Measurements from ENCODE around the gene CALR. TPM values are rescaled to one million over a fixed set of nuclear protein-coding genes. Genes with fewer than 3 reads are reported as not detected.
"Not testable (repeated sequence)": the region's sequence is repeated elsewhere in the genome, so short reads cannot be mapped to it uniquely, and the experiment has no call there.

CALR gene
- total RNA-seq, 1 donor from 2014 or later, result 984 TPM

DNA sequence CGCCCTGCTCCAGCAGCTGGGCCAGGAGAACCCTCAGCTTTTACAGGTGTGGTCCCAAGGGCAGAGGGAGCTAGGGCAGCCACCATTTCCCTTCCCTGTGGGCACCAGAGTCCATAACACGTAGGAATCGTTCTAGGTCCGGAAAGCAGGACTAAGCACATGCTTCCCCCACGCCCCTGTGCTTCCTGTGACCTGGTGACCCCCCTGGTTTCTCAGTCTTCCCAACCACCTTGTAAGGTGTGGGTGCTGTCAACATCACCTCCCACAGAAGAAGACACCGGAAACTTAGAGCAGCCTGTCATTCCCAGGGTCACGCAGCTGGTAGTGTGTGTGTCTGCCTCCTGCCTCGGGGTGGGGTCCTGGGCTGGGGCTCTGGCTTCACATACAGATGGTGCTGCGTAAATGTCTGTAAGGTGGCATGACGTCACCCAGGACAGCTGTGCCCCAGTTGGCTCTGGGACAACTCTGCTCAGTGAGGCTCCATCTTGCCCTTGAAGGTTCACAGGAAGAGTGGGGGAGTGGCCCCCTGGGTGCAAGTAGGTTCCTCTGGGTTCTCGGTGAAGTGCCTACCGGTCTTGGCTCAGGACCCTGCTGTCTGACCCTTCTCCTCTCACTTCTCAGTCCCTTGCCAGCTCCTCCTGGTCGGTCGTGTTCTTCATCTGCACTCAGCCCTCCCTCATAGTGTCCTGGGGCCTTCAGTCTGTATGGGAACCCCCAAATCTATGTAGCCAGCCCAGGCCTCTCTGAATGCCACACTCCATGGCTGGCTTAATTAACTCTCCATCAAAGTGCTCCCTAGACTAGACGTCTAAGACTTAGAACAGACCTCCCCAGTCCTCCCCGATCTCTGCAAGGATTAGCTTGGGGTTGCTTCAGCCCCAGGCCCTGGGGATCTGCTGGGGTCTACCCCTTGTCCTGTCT is 11.2 kb downstream of the CALR start:
- Mint-ChIP-seq H3K4me1 (ENCODE audit: low read depth) (peaks cover 23% of the 10 kb centered on the region), H3K27ac (peak overlapping the region; percentile 61), H3K36me3 (ENCODE audit: low read depth) (peaks cover 90% of the 10 kb centered on the region), H3K4me3 (ENCODE audit: low read depth) (no peak overlapping the region), H3K9me3 (no peaks in the 10 kb centered on the region), H3K27me3 (ENCODE audit: low read depth) (no peaks in the 10 kb centered on the region)
- no peak for DNase-seq (ENCODE audit: low spot score)
- intact Hi-C loops (cut with micrococcal nuclease), result no loop called here

DNA sequence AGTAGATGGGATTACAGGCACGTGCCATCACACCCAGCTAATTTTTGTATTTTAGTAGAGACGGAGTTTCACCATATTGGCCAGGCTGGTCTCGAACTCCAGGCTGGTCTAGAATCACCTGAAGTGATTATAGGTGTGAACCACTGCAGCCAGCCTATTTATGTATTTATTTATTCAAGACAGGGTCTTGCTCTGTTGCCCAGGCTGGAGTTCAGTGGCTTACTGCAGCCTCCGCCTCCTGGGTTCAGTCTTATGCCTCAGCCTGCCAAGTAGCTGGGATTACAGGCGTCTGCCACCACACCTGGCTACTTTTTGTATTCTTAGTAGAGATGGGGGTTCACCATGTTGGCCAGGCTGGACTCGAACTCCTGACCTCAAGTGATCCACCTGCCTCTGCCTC is 13.6 kb downstream of the CALR start:
- Mint-ChIP-seq H3K36me3 (ENCODE audit: low read depth) (peaks cover 87% of the 10 kb centered on the region), H3K4me1 (ENCODE audit: low read depth) (peaks cover 22% of the 10 kb centered on the region)
- H3K4me3 Mint-ChIP-seq (ENCODE audit: low read depth); H3K27ac Mint-ChIP-seq; H3K9me3 Mint-ChIP-seq; H3K27me3 Mint-ChIP-seq (ENCODE audit: low read depth); intact Hi-C loops (cut with micrococcal nuclease); DNase-seq (ENCODE audit: low spot score): not testable (repeated sequence)

DNA sequence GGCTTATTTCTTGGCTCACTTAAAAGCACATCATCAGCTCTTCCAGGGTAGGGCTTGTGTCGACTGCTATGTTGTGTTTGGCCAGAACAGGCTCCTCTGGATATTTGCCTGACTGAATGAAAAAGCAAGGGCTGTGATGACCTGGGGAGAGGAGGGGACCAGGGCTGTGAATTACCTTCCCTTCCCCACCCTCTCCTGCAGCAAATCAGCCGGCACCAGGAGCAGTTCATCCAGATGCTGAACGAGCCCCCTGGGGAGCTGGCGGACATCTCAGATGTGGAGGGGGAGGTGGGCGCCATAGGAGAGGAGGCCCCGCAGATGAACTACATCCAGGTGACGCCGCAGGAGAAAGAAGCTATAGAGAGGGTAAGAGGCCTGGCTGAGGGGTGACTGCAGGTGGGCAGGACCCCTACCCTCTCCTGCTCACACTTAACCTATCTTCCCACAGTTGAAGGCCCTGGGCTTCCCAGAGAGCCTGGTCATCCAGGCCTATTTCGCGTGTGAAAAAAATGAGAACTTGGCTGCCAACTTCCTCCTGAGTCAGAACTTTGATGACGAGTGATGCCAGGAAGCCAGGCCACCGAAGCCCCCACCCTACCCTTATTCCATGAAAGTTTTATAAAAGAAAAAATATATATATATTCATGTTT is 14.2 kb downstream of the CALR start:
- Mint-ChIP-seq H3K36me3 (ENCODE audit: low read depth) (peaks cover 84% of the 10 kb centered on the region), H3K4me1 (ENCODE audit: low read depth) (peaks cover 22% of the 10 kb centered on the region), H3K27ac (no peak overlapping the region)

DNA sequence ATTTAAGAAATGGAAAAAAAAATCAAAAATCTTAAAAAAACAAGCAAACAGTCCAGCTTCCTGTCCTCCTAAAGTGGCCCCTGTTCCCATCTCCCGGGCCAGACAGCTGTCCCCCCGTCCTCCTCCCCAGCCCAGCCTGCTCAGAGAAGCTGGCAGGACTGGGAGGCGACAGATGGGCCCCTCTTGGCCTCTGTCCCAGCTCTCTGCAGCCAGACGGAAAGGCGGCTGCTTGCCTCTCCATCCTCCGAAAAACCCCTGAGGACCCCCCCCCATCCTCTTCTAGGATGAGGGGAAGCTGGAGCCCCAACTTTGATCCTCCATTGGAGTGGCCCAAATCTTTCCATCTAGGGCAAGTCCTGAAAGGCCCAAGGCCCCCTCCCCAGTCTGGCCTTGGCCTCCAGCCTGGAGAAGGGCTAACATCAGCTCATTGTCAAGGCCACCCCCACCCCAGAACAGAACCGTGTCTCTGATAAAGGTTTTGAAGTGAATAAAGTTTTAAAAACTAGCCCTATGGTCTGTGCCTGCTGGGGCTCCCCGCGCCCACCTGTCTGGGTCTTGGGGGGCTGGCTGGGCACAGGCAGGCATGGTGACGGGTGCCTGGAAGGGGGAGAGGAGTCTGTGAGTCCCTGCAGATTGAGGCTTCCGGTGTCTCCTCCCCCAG is 14.9 kb downstream of the CALR start:
- Mint-ChIP-seq H3K27ac (no peak overlapping the region), H3K4me1 (ENCODE audit: low read depth) (peaks cover 22% of the 10 kb centered on the region), H3K4me3 (ENCODE audit: low read depth) (no peak overlapping the region), H3K9me3 (no peaks in the 10 kb centered on the region), H3K36me3 (ENCODE audit: low read depth) (peaks cover 78% of the 10 kb centered on the region), H3K27me3 (ENCODE audit: low read depth) (no peaks in the 10 kb centered on the region)
- intact Hi-C loops (cut with micrococcal nuclease), result no loop called here
- no peak for DNase-seq (ENCODE audit: low spot score)

More for the DNA sequence above, 14.2 kb downstream of the CALR start:
- Mint-ChIP-seq H3K27me3 (ENCODE audit: low read depth) (no peaks in the 10 kb centered on the region), H3K9me3 (no peaks in the 10 kb centered on the region), H3K4me3 (ENCODE audit: low read depth) (no peak overlapping the region)
- no peak for DNase-seq (ENCODE audit: low spot score)
- intact Hi-C loops (cut with micrococcal nuclease), result no loop called here

DNA sequence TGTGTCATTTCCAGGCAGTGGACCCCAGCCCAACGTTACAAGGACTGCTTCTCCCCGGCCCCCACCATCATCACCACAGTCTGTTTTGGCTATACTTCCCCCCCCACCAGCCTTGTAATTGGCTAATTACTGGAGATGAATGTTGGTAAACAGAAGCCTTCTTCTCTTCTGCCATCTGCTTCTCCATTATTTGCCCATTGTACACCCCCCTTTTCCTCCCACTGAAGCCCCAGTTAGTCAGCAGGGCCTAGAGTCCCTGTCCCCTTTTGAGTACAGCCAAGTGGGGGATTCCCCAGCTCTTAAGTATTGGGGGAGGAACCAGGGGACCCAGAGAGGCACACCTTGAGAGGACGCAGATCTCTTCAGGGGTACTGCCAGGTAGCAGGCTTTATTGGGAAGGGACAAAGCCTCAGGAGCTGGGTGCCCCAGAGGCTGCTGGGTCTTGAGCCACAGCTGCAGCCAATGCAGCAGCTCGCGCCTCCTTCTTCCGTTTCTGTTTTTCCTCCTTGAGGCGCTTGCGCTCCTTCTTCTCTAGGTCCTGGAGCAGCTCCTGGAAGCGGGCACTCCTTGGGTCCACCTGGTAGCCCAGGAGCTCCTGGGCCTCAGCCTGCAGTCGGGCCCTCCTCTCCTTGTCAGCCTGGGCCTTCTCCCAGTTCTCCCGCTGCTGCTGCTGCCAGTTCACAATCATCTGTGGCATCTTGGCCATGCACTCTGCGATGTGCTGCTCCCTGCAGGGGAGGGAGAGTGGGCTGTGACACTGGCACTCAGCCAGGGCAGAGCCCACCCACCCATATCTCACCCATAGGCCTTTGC is 15.6 kb downstream of the CALR start:
- peaks cover 22% of the 10 kb centered on the region for H3K4me1 Mint-ChIP-seq (ENCODE audit: low read depth)
- H3K27me3 Mint-ChIP-seq (ENCODE audit: low read depth), result no peaks in the 10 kb centered on the region
- no peak for DNase-seq (ENCODE audit: low spot score)
- no peak overlapping the region for H3K4me3 Mint-ChIP-seq (ENCODE audit: low read depth)
- intact Hi-C loops (cut with micrococcal nuclease), result no loop called here
- peaks cover 70% of the 10 kb centered on the region for H3K36me3 Mint-ChIP-seq (ENCODE audit: low read depth)
- no peaks in the 10 kb centered on the region for H3K9me3 Mint-ChIP-seq
- peak overlapping the region; percentile 57 for H3K27ac Mint-ChIP-seq

DNA sequence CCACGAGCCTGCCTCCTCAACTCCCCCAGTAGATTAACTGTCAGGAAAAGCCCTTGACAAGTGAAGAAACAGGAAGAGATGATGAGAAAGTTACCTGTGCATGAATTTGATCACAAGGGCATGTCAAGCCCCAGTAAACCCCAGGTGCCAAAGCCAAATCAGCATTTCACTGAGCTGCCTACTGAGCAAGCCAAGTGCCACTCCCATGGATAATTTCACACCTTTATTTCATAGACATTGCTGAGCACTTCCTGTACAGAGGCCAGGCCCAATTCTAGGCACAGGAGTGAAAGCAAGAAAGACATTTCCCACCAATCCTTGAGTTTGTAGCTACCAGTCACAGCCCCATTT is 16.2 kb downstream of the CALR start:
- no peak for DNase-seq (ENCODE audit: low spot score)
- H3K9me3 Mint-ChIP-seq, result no peaks in the 10 kb centered on the region
- H3K36me3 Mint-ChIP-seq (ENCODE audit: low read depth), result peaks cover 64% of the 10 kb centered on the region
- intact Hi-C loops (cut with micrococcal nuclease), result no loop called here
- peaks cover 22% of the 10 kb centered on the region for H3K4me1 Mint-ChIP-seq (ENCODE audit: low read depth)
- H3K4me3 Mint-ChIP-seq (ENCODE audit: low read depth), result no peak overlapping the region
- no peaks in the 10 kb centered on the region for H3K27me3 Mint-ChIP-seq (ENCODE audit: low read depth)
- peak overlapping the region; percentile 57 for H3K27ac Mint-ChIP-seq

DNA sequence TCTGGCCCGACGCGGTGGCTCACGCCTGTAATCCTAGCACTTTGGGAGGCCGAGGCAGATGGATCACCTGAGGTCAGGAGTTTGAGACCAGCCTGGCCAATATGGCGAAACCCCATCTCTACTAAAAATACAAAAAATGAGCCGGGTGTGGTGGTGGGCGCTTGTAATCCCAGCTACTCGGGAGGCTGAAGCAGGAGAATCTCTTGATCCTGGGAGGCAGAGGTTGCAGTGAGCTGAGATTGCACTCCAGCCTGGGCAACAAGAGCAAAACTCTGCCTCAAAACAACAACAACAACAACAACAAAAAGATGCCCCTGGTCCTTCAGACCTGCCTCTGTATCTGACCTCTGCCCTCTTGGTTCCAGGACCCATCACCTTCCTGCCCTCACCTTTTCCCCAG is 17.2 kb downstream of the CALR start:
- H3K9me3 Mint-ChIP-seq; H3K27me3 Mint-ChIP-seq (ENCODE audit: low read depth); DNase-seq (ENCODE audit: low spot score); intact Hi-C loops (cut with micrococcal nuclease): not testable (repeated sequence)
- peak overlapping the region; percentile 93 for H3K4me3 Mint-ChIP-seq (ENCODE audit: low read depth)
- peak overlapping the region; percentile 46 for H3K27ac Mint-ChIP-seq
- H3K36me3 Mint-ChIP-seq (ENCODE audit: low read depth), result peaks cover 55% of the 10 kb centered on the region
- peaks cover 23% of the 10 kb centered on the region for H3K4me1 Mint-ChIP-seq (ENCODE audit: low read depth)

DNA sequence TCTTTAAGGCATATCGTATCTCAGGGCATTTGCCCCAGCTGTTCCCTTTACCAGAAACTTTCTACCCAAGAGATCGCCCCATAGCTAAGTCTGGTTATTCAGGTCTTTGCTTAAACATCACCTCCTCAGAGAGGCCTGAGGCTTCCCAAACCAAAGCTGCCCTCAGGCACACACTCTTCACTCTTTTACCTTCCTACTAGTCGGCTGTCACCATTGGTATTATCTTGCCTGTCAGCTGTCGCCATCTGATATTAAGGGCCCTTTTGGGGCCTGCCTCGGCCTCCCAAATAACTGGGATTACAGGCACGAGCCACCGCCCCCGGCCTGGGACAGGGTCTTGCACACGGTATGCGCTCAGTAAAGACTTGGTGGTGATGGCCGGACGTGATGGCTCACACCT is 17.6 kb downstream of the CALR start:
- Mint-ChIP-seq H3K9me3 (no peaks in the 10 kb centered on the region), H3K36me3 (ENCODE audit: low read depth) (peaks cover 50% of the 10 kb centered on the region), H3K4me3 (ENCODE audit: low read depth) (peak overlapping the region; percentile 93), H3K27ac (peak overlapping the region; percentile 46), H3K4me1 (ENCODE audit: low read depth) (peaks cover 23% of the 10 kb centered on the region), H3K27me3 (ENCODE audit: low read depth) (peaks cover 2% of the 10 kb centered on the region)
- intact Hi-C loops (cut with micrococcal nuclease), result loop anchor here (1.0 kb wide), 1 partner anchor 11 kb away; the partner anchor contains the start of gene RAD23A
- no peak for DNase-seq (ENCODE audit: low spot score)

DNA sequence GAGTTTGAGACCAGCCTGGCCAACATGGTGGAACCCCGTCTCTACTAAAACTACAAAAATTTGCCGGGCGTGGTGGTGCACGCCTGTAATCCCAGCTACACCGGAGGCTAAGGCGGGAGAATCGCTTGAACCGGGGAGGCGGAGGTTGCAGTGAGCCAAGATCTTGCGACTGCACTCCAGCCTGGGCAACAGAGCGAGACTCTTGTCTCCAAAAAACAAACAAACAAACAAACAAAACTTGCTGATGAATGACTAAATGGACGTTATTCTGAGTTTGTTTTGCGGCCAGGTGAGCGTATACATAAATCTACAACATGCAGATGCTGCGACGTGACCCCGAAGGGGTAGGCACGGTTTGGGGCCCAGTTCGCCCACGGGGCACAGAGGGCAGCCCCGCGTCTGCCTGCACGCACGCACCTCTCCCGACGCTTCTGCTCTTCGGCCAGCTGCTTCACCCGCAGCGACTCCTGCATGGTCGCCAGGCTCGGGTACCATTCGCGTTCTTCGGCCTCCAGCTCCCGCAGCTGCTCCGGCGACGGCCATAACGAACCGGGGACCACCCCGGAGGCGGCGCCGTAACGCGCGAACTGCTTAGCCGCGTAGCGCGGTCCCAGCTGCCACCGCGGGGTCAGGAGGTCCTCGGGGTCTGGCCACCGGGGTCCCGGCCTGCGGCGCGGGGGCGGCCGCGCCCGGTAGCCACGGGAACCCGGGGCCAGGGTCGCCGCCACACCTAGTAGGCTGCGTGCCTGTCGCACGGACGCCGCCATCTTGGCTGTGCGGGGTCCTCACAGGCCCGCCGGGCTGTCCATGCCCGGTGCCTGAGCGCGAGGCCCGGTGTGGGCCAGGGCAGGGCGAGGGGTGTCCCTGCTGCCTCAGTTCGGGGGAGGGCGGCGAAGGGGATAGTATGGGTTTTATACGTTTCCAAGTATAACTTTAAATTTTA is 18.3 kb downstream of the CALR start, which contains the start of gene GADD45GIP1:
Gene GADD45GIP1 (minus strand): TSS at position 778 of the 943 bp plus-strand sequence. CDS start 11 bp downstream, at position 767.
- peak within 1 kb of the TSS; percentile 96 for H3K27ac Mint-ChIP-seq
- H3K4me1 Mint-ChIP-seq (ENCODE audit: low read depth), result peaks cover 22% of the 10 kb centered on the region
- no peaks in the 10 kb centered on the region for H3K9me3 Mint-ChIP-seq
- H3K27me3 Mint-ChIP-seq (ENCODE audit: low read depth), result peaks cover 2% of the 10 kb centered on the region
- H3K4me3 Mint-ChIP-seq (ENCODE audit: low read depth), result peak within 1 kb of the TSS; percentile 93
- peaks cover 43% of the 10 kb centered on the region for H3K36me3 Mint-ChIP-seq (ENCODE audit: low read depth)
- intact Hi-C loops (cut with micrococcal nuclease), result loop anchor here (1.0 kb wide), 1 partner anchor 11 kb away; the partner anchor contains the start of gene RAD23A
- peak; percentile 79 for DNase-seq (ENCODE audit: low spot score)

DNA sequence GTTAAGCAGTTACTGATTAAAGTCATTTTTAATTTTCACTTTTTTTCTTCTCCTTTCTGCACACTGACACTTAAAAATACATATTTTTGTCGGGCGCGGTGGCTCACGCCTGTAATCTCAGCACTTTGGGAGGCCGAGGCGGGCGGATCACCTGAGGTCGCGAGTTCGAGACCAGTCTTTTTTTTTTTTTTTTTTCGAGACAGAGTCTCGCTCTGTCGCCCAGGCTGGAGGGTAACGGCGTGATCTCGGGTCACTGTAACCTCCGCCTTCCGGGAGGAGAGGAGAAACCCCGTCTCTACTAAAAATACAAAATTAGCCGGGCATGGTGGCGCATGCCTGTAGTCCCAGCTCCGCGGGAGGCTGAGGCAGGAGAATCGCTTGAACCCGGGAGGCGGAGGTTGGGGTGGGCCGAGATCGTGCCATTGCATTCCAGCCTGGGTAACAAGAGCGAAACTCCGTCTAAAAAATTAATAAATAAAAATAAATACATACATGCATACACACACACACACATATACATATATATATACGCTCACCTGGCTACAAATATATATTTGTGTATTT is 19.1 kb downstream of the CALR start:
- H3K4me1 Mint-ChIP-seq (ENCODE audit: low read depth), result peaks cover 22% of the 10 kb centered on the region
- intact Hi-C loops (cut with micrococcal nuclease); DNase-seq (ENCODE audit: low spot score); H3K9me3 Mint-ChIP-seq; H3K27me3 Mint-ChIP-seq (ENCODE audit: low read depth): not testable (repeated sequence)
- H3K27ac Mint-ChIP-seq, result peak overlapping the region; percentile 96
- peak overlapping the region; percentile 93 for H3K4me3 Mint-ChIP-seq (ENCODE audit: low read depth)
- H3K36me3 Mint-ChIP-seq (ENCODE audit: low read depth), result peaks cover 38% of the 10 kb centered on the region

DNA sequence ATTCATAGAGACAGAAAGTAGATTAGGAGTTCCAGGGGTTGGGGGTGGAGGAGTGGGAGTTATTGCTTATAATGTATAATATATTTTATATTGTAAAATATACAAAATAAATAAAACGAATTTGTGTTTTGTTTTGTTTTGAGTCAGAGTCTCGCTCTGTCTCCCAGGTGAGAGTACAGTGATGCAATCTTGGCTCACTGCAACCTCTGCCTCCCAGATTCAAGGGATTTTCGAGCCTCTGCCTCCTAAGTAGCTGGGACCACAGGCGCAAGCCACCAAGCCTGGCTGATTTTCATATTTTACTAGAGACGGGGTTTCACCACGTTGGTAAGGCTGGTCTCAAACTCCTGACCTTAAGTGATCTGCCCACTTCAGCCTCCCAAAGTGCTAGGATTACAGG is 21.1 kb downstream of the CALR start:
- intact Hi-C loops (cut with micrococcal nuclease), result no loop called here
- Mint-ChIP-seq H3K36me3 (ENCODE audit: low read depth) (peaks cover 19% of the 10 kb centered on the region), H3K27ac (no peak overlapping the region), H3K4me3 (ENCODE audit: low read depth) (no peak overlapping the region), H3K27me3 (ENCODE audit: low read depth) (peaks cover 4% of the 10 kb centered on the region), H3K9me3 (no peaks in the 10 kb centered on the region), H3K4me1 (ENCODE audit: low read depth) (peaks cover 18% of the 10 kb centered on the region)
- DNase-seq (ENCODE audit: low spot score), result no peak
